Stimulated activated CD4-positive, alpha-beta T cell treated with anti-CD3 and anti-CD28 coated beads, TNF-alpha, amount 100 ng/mL, for 1 hour (primary cell): ENCODE results near the gene CLDN12.

Source experiments
- DNase-seq, 3 donors: peaks; one replicate each; pipeline ENCODE4 v3.0.0-alpha.2; 2020; ENCODE audit warnings: low read depth in 3 of 3, low spot score in 1 of 3

The CLDN12 gene

GRCh38 chr7:90403174-90404113 is at the start of gene CLDN12:
Gene CLDN12 (plus strand): TSS chr7:90403461. CDS start chr7:90412677, 9,216 bp downstream.
- peak; percentile 12 to 22 (median 22) for DNase-seq

GRCh38 chr7:90383422-90383821 is 19.8 kb upstream of the CLDN12 start:
- DNase-seq, result no peak

GRCh38 chr7:90383861-90384260 is 19.4 kb upstream of the CLDN12 start:
- DNase-seq, result no peak

- DNase-seq, result no peak
These were observed 18.8 kb upstream of the CLDN12 start for GRCh38 chr7:90384433-90384832.

- DNase-seq, result no peak
These were observed 15.6 kb upstream of the CLDN12 start for GRCh38 chr7:90387470-90388240.

- DNase-seq, result no peak
These were observed 12.3 kb upstream of the CLDN12 start for GRCh38 chr7:90390926-90391325.

GRCh38 chr7:90391488-90391887 is 11.8 kb upstream of the CLDN12 start:
- DNase-seq, result no peak

- no peak for DNase-seq
These were observed 6.8 kb upstream of the CLDN12 start for GRCh38 chr7:90396420-90396819.

- DNase-seq, result no peak
These were observed 1.3 kb upstream of the CLDN12 start for GRCh38 chr7:90401989-90402388.

- no peak for DNase-seq
These were observed 482 bp upstream of the CLDN12 start for GRCh38 chr7:90402785-90403173.

- no peak for DNase-seq
These were observed 1.5 kb downstream of the CLDN12 start for GRCh38 chr7:90404777-90405176.

GRCh38 chr7:90407484-90407821 is 4.2 kb downstream of the CLDN12 start:
- no peak for DNase-seq

- no peak for DNase-seq
These were observed 4.9 kb downstream of the CLDN12 start for GRCh38 chr7:90408142-90408541.

GRCh38 chr7:90409667-90410066 is 6.4 kb downstream of the CLDN12 start:
- no peak for DNase-seq

- DNase-seq, result no peak
These were observed 8.2 kb downstream of the CLDN12 start for GRCh38 chr7:90411510-90411909.

GRCh38 chr7:90412458-90413184 is 9.4 kb downstream of the CLDN12 start:
- DNase-seq, result no peak

GRCh38 chr7:90413185-90413528 is 9.9 kb downstream of the CLDN12 start:
- no peak for DNase-seq

- DNase-seq, result no peak
These were observed 18.4 kb downstream of the CLDN12 start for GRCh38 chr7:90421651-90422050.

- DNase-seq, result no peak
These were observed 21.5 kb downstream of the CLDN12 start for GRCh38 chr7:90424720-90425119.

GRCh38 chr7:90425376-90425775 is 22.1 kb downstream of the CLDN12 start:
- no peak for DNase-seq

GRCh38 chr7:90430614-90431460 is 27.6 kb downstream of the CLDN12 start:
- DNase-seq, result no peak
